GM19099 (cell line): ENCODE results near the gene LALBA.

Source experiments
- POLR2A ChIP-seq: IDR thresholded peaks from 3 replicates; pipeline ENCODE4 v1.6.1; 2011; ENCODE audit warnings: low read depth; ENCODE audit not compliant: insufficient read length; ENCODE audit errors: extremely low read depth

The LALBA gene

GRCh38 chr12:48569946-48570345, at the start of gene LALBA:
Gene LALBA, minus strand, starts transcription at chr12:48570046. Its CDS starts 26 bp downstream, at chr12:48570020.
- no peak for TF ChIP-seq POLR2A

- TF ChIP-seq POLR2A: no peak
Measured at GRCh38 chr12:48618541-48618940, 48.7 kb upstream of the LALBA start.

GRCh38 chr12:48615681-48616080, 45.8 kb upstream of the LALBA start:
- no peak for TF ChIP-seq POLR2A

GRCh38 chr12:48613321-48613720, 43.5 kb upstream of the LALBA start:
- no peak for TF ChIP-seq POLR2A

- TF ChIP-seq POLR2A: no peak
Measured at GRCh38 chr12:48602192-48602989, 32.5 kb upstream of the LALBA start.

GRCh38 chr12:48601013-48601756, 31.3 kb upstream of the LALBA start:
- TF ChIP-seq POLR2A: no peak

- no peak for TF ChIP-seq POLR2A
Measured at GRCh38 chr12:48600552-48600951, 30.7 kb upstream of the LALBA start.

- TF ChIP-seq POLR2A: no peak
Measured at GRCh38 chr12:48592591-48593086, 22.8 kb upstream of the LALBA start.

GRCh38 chr12:48586361-48586760, 16.5 kb upstream of the LALBA start:
- TF ChIP-seq POLR2A: no peak

GRCh38 chr12:48583728-48584127, 13.9 kb upstream of the LALBA start:
- TF ChIP-seq POLR2A: no peak

GRCh38 chr12:48580831-48581230, 11.0 kb upstream of the LALBA start:
- no peak for TF ChIP-seq POLR2A

GRCh38 chr12:48572326-48572725, 2.5 kb upstream of the LALBA start:
- TF ChIP-seq POLR2A: no peak

GRCh38 chr12:48567731-48568130, 2.1 kb downstream of the LALBA start:
- TF ChIP-seq POLR2A: no peak

GRCh38 chr12:48557919-48558318, 11.9 kb downstream of the LALBA start:
- TF ChIP-seq POLR2A: no peak

- TF ChIP-seq POLR2A: no peak
Measured at GRCh38 chr12:48556631-48557030, 13.2 kb downstream of the LALBA start.

- TF ChIP-seq POLR2A: no peak
Measured at GRCh38 chr12:48545833-48546469, 23.9 kb downstream of the LALBA start.

GRCh38 chr12:48542300-48542928, 27.4 kb downstream of the LALBA start:
- no peak for TF ChIP-seq POLR2A
